Measurements from ENCODE around the gene BET1L.

- TF ChIP-seq CTCF (IDR thresholded peaks at IDR 0.05) (no peak), ZFX (IDR thresholded peaks at IDR 0.05; ENCODE audit: borderline replicate concordance) (no peak)
Measured at GRCh38 chr11:235997-236773, 29.0 kb upstream of the BET1L start, which contains the start of gene SIRT3.

Measured in 22Rv1 (cell line).